Ishikawa (cell line): Measurements from ENCODE around the gene SPATA31C1.

ENCODE experiments used
- CEBPB ChIP-seq: IDR thresholded peaks from 2 replicates; pipeline ENCODE4 v1.6.1; 2012
- CREB1 ChIP-seq: IDR thresholded peaks from 2 replicates; pipeline ENCODE4 v1.6.1; 2012; ENCODE audit warnings: low read depth
- EP300 ChIP-seq: IDR thresholded peaks from 2 replicates; pipeline ENCODE4 v1.6.1; 2012; ENCODE audit warnings: borderline replicate concordance
- FOXM1 ChIP-seq: IDR thresholded peaks from 2 replicates; pipeline ENCODE4 v1.6.1; 2012; ENCODE audit warnings: low read depth, borderline replicate concordance
- MAX ChIP-seq: IDR thresholded peaks from 2 replicates; pipeline ENCODE4 v1.6.1; 2012
- NFIC ChIP-seq: IDR thresholded peaks from 2 replicates; pipeline ENCODE4 v1.6.1; 2012
- RAD21 ChIP-seq: IDR thresholded peaks from 2 replicates; pipeline ENCODE4 v1.6.1; 2012; ENCODE audit warnings: low read depth
- TAF1 ChIP-seq: IDR thresholded peaks from 2 replicates; pipeline ENCODE4 v1.6.1; 2012; ENCODE audit warnings: low read depth, mild to moderate bottlenecking
- TCF12 ChIP-seq: IDR thresholded peaks from 2 replicates; pipeline ENCODE4 v1.6.1; 2012; ENCODE audit warnings: low read depth
- USF1 ChIP-seq: IDR thresholded peaks from 2 replicates; pipeline ENCODE4 v1.6.1; 2012
- YY1 ChIP-seq: IDR thresholded peaks from 2 replicates; pipeline ENCODE4 v1.6.1; 2012; ENCODE audit warnings: low read depth

- TF ChIP-seq CEBPB (no peak), MAX (no peak), EP300 (no peak), CREB1 (no peak), RAD21 (no peak), YY1 (no peak), FOXM1 (no peak), TAF1 (no peak), USF1 (no peak), NFIC (no peak), TCF12 (no peak)
Observed at GRCh38 chr9:87883274-87883673, 34.5 kb upstream of the SPATA31C1 start.
